ENCODE data around the gene DYRK1A. TPM values are rescaled to one million over a fixed set of nuclear protein-coding genes. Genes with fewer than 3 reads are reported as not detected.
A peak's percentile ranks its signal among the peaks of the same experiment; 100 is the strongest.

DYRK1A gene
- total RNA-seq, 2 experiments from 2014 or later = 51.1 to 76.9 TPM

DNA sequence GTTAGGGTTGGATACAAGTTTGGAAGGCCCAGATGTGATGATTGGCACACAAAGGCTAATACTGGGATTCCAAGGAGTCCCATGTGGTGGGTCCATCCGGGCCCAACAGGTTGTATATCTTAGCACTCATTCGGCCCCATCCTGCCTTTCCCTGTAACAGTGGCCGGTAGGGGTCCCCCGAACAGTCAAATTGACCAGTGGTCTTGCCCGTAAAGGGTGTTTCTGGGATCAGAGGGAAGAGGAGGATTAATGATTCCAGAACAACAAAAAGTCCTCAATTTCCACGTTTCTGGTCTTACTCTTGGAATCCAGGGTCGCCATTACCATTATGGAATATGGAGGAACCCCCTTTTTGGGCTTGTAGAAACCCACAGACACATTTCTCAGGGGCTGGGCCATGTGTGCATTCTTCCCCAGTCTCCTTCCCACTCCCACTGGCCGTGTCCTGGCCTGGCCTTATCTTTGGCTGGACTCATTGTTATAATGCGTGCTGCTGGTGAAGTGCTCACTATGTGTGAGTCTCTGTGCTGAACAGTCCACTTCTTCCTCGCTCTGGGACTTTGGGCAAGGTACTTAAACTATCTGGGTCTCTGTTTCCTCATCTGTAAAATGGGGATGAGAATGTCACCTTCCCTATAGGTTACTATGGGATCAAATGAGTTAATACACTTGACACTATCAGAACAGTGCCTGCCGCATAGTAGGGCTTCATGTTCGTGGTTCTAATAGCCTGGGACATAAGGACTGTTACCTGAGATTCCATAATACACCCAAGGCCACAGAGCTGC, 161.8 kb downstream of the DYRK1A start:
- Mint-ChIP-seq H3K27me3 (peaks cover 11% of the 10 kb centered on the region), H3K9me3 (ENCODE audit: low read depth) (no peaks in the 10 kb centered on the region), H3K27ac (no peak overlapping the region), H3K36me3 (ENCODE audit: low read depth) (no peaks in the 10 kb centered on the region), H3K4me1 (peaks cover 1% of the 10 kb centered on the region), H3K4me3 (no peak overlapping the region)
- no peak for DNase-seq
- intact Hi-C loops (cut with DNase I, micrococcal nuclease) = no loop called here
- no peak for ATAC-seq
- POLR2A ChIA-PET = no interaction called here
- CTCF ChIA-PET = no interaction called here

DNA sequence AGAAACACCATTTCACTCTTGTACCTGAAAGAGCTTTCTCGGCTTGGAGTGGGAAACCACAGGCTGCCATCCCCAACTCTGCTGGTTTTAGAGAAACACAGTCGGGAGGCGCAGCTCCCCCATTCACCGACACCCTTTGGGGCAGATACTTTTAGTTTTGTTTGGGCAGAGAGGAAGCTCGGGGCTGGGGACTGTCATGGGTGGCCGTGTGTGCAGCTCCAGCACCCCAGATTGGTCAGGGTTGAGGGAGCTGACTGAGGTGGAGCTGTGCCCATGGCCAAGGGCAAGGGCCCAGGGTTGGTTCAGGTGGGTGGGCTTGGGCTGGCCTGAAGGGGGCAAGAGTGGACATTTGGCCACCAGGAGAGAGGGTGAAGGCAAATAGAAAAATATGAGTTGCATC, 163.1 kb downstream of the DYRK1A start:
- intact Hi-C loops (cut with DNase I, micrococcal nuclease) = no loop called here
- ChIA-PET CTCF (no interaction called here), POLR2A (no interaction called here)
- Mint-ChIP-seq H3K4me3 (no peak overlapping the region), H3K27ac (no peak overlapping the region), H3K9me3 (ENCODE audit: low read depth) (no peaks in the 10 kb centered on the region), H3K36me3 (ENCODE audit: low read depth) (no peaks in the 10 kb centered on the region), H3K4me1 (peaks cover 3% of the 10 kb centered on the region), H3K27me3 (peaks cover 18% of the 10 kb centered on the region)
- ATAC-seq = no peak
- DNase-seq = no peak

DNA sequence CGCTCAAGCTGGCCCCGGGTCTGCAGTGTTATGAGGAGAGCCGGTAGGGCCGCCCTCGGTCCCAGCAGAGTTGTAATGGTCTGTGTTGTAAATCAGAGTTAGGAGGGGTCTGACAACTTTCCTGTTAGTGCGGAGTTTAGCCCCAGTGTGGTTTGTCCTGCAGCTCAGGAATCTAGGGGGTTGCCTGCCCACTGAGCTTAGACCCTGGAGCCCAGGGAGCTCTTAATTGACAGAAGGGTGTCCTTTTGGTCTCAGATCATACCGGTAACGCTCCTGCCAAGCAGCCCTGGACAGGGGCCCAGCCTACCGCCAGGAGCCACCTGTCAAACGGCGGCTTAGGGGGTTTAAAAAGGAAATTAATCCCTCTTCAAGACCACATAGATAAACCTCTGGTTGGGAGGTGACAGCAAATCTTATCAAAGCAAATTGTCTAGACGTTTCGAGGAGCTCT, 164.4 kb downstream of the DYRK1A start:
- CTCF ChIA-PET = interaction anchor here (0.9 kb wide), 1 partner anchor 38 kb away, joined by 3 read pairs; no protein-coding TSS in a partner anchor
- H3K27ac Mint-ChIP-seq = no peak overlapping the region

DNA sequence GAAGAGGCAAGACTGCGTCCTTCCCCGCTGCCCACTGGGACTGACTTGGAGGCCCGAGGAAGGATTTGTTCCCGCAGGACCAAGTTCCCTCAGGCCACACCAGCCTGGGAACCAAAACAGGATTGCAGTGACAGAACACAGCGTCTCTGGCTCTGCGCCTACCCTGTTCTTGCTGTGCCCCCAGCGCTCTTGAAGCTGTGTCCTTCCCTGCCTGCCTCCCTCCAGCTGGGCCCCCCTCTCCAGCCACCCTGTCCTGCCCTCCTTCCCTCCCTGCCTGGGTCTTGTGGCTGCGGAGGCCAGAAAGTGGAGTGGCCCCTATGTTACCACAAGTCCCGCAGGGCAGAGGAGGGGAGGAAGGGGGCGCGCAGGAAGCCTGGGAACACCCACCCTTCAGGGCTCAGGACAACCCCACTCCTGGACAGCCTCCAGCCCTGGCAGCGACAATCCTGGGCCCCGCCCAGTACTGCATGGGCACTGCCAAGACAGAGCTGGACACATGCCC, 164.9 kb downstream of the DYRK1A start:
- Mint-ChIP-seq H3K4me3 (no peak overlapping the region), H3K36me3 (ENCODE audit: low read depth) (no peaks in the 10 kb centered on the region), H3K27me3 (peaks cover 31% of the 10 kb centered on the region), H3K9me3 (ENCODE audit: low read depth) (peaks cover 3% of the 10 kb centered on the region), H3K4me1 (peaks cover 3% of the 10 kb centered on the region), H3K27ac (no peak overlapping the region)
- ATAC-seq (no peak), DNase-seq (no peak)
- intact Hi-C loops (cut with DNase I, micrococcal nuclease) = no loop called here
- CTCF ChIA-PET = interaction anchor here (0.9 kb wide), 1 partner anchor 37 kb away, joined by 3 read pairs; no protein-coding TSS in a partner anchor
- POLR2A ChIA-PET = no interaction called here

More for the DNA sequence above, 164.4 kb downstream of the DYRK1A start:
- intact Hi-C loops (cut with DNase I, micrococcal nuclease) = no loop called here
- Mint-ChIP-seq H3K36me3 (ENCODE audit: low read depth) (no peaks in the 10 kb centered on the region), H3K27me3 (peaks cover 27% of the 10 kb centered on the region), H3K4me1 (peaks cover 3% of the 10 kb centered on the region), H3K9me3 (ENCODE audit: low read depth) (peaks cover 2% of the 10 kb centered on the region), H3K4me3 (no peak overlapping the region)
- no peak for ATAC-seq
- POLR2A ChIA-PET = no interaction called here
- no peak for DNase-seq

DNA sequence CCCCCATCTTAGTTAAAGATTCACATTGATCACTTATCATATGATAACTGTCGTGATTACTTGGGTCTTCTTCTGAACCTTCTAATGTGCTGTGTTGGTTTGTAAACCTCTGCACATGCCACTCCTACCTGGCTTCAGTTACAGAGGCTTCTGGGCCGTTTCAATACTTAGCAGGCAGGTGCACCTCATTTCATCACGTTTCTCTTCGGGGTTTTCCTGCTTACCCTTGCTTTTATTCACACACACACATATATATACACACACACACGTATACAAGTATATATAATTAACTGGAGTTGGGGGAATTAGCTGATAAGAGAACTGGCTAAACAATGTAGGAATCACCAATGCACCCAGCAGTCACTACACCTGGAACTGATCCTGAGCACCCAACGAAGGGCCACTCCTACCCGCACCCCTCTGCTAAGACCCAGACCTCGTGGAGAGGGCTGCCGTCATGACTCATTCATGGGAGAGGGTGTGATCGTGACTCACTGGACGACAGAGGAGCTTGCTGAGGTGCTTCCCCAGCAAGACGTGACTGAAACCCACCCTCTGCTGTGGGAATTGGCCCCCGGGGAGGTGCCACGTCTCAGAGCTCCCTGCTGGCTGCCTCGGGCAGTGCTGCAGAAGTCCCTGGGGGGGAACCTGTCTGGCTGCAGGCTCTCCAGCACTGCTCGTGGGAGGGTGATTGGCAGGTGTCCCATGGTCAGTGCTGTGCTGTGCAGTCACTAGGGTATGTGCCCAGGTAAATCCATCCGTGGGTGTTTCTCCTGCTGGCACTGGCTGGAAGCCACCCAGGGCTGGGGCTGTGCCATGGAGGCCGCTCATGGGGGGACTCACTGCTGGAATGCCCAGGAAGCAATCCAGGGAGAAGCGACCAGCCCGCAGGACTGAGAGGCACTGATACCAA, 166.6 kb downstream of the DYRK1A start:
- intact Hi-C loops (cut with DNase I, micrococcal nuclease) = no loop called here
- CTCF ChIA-PET = interaction anchor here (1.1 kb wide), 2 partner anchors 110 to 547 kb away, joined by 3 read pairs; no protein-coding TSS in a partner anchor
- peaks cover 3% of the 10 kb centered on the region for H3K4me1 Mint-ChIP-seq
- POLR2A ChIA-PET = no interaction called here
- peaks cover 2% of the 10 kb centered on the region for H3K36me3 Mint-ChIP-seq (ENCODE audit: low read depth)
- DNase-seq (peak; percentile 60), ATAC-seq (peak; percentile 89)
- no peak overlapping the region for H3K4me3 Mint-ChIP-seq
- peaks cover 39% of the 10 kb centered on the region for H3K27me3 Mint-ChIP-seq
- H3K27ac Mint-ChIP-seq = no peak overlapping the region
- peaks cover 8% of the 10 kb centered on the region for H3K9me3 Mint-ChIP-seq (ENCODE audit: low read depth)

DNA sequence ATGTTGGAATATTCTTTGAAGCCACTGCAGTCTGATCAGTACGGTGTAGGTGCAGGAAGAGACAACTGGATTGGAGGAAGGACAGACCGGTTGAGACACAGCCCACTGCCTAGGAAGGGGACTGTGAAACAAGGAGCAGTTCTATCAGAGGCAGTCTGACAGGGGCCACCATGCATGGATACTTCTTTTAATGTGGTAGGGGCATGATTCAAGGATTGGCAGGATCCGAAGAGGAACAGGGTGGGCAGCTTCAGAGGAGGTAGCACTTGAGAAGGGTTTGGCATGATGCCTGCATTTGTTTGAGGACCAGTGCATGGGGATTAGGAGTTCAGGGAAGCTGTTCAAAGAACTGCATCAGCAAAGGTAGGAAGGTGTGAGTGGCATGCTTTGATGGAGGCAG, 167.9 kb downstream of the DYRK1A start:
- ChIA-PET POLR2A (no interaction called here), CTCF (no interaction called here)
- intact Hi-C loops (cut with DNase I, micrococcal nuclease) = no loop called here
- ATAC-seq (no peak), DNase-seq (no peak)
- Mint-ChIP-seq H3K9me3 (ENCODE audit: low read depth) (peaks cover 11% of the 10 kb centered on the region), H3K36me3 (ENCODE audit: low read depth) (peaks cover 2% of the 10 kb centered on the region), H3K4me3 (no peak overlapping the region), H3K4me1 (peaks cover 3% of the 10 kb centered on the region), H3K27me3 (peaks cover 43% of the 10 kb centered on the region), H3K27ac (no peak overlapping the region)

DNA sequence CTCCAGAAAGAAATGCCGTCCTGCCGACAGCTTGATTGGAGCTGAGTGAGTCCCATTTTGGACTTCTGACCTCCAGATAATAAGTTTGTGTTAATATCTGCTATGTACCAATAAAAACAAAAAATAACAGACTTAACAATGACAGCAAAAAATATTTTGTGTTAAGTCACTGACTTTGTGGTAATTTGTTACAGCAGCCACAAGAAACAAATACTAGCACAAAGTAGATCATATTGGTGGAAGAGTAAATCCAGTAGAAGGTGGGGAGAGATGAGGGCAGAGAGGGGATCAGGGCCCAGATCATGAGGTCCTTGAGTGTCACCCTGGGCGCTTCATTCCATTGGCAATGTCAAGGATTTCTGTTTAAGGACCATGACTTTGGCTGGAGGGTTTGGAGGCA, 168.6 kb downstream of the DYRK1A start:
- ChIA-PET POLR2A (no interaction called here), CTCF (no interaction called here)
- no peak overlapping the region for H3K4me3 Mint-ChIP-seq
- peaks cover 43% of the 10 kb centered on the region for H3K27me3 Mint-ChIP-seq
- peaks cover 3% of the 10 kb centered on the region for H3K4me1 Mint-ChIP-seq
- ATAC-seq (no peak), DNase-seq (no peak)
- H3K27ac Mint-ChIP-seq = no peak overlapping the region
- H3K9me3 Mint-ChIP-seq (ENCODE audit: low read depth) = peaks cover 11% of the 10 kb centered on the region
- peaks cover 2% of the 10 kb centered on the region for H3K36me3 Mint-ChIP-seq (ENCODE audit: low read depth)
- intact Hi-C loops (cut with DNase I, micrococcal nuclease) = no loop called here

DNA sequence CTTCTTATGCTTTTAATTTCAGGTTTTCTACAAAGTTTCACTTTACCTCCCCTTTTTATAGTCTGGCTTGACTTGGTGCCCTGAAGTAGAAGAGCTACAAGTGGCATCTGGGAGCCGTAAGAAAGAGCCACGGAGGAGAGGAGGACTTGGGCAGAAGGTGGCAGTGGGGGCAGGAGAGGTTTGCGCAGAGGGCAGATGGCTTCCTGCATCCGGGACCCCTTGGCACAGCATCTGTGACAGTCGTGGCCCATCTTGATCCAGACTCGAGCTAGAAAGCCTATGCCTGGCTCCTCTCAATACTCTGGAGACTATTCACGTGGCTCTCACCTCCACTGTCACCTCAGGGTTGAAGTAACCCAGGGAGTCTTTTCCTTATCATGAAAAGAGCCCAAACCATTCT, 169.1 kb downstream of the DYRK1A start:
- Mint-ChIP-seq H3K27me3 (peaks cover 41% of the 10 kb centered on the region), H3K4me1 (peaks cover 3% of the 10 kb centered on the region), H3K9me3 (ENCODE audit: low read depth) (peaks cover 11% of the 10 kb centered on the region), H3K36me3 (ENCODE audit: low read depth) (peaks cover 2% of the 10 kb centered on the region), H3K27ac (no peak overlapping the region), H3K4me3 (no peak overlapping the region)
- no peak for DNase-seq
- ChIA-PET CTCF (no interaction called here), POLR2A (no interaction called here)
- intact Hi-C loops (cut with DNase I, micrococcal nuclease) = no loop called here
- no peak for ATAC-seq

DNA sequence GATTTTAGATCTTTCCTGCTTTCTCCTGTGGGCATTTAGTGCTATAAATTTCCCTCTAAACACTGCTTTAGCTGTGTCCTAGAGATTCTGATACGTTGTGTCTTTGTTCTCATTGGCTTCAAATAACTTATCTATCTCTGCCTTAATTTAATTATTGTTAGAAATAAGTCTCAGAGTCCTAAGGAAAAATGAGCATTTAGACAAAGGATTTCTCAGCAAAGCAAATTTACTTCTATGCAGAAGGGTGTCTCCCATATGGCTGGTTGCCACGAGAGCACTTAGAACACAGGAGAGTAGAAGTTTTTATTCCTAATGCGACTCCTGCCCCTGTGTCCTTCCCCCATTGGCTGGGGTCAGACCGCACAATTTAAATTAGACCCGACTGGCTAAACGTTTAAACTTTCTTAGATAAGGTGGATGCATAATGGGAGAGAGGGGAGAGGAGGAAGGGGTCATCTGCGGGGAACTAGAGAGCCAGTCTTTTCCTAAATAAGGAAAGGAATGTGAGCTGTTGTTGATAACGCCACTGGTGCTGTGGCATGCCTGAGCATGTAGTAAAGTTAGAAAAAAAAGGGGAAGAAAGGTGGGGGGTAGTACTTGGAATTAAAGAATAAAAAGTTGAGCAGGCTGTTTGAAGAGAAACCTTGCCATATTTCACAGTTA, 170.2 kb downstream of the DYRK1A start:
- H3K9me3 Mint-ChIP-seq (ENCODE audit: low read depth) = peaks cover 11% of the 10 kb centered on the region
- ChIA-PET POLR2A (no interaction called here), CTCF (no interaction called here)
- peaks cover 2% of the 10 kb centered on the region for H3K36me3 Mint-ChIP-seq (ENCODE audit: low read depth)
- intact Hi-C loops (cut with DNase I, micrococcal nuclease) = no loop called here
- peaks cover 41% of the 10 kb centered on the region for H3K27me3 Mint-ChIP-seq
- H3K4me1 Mint-ChIP-seq = peaks cover 3% of the 10 kb centered on the region
- no peak overlapping the region for H3K27ac Mint-ChIP-seq
- DNase-seq = no peak
- H3K4me3 Mint-ChIP-seq = no peak overlapping the region
- no peak for ATAC-seq

DNA sequence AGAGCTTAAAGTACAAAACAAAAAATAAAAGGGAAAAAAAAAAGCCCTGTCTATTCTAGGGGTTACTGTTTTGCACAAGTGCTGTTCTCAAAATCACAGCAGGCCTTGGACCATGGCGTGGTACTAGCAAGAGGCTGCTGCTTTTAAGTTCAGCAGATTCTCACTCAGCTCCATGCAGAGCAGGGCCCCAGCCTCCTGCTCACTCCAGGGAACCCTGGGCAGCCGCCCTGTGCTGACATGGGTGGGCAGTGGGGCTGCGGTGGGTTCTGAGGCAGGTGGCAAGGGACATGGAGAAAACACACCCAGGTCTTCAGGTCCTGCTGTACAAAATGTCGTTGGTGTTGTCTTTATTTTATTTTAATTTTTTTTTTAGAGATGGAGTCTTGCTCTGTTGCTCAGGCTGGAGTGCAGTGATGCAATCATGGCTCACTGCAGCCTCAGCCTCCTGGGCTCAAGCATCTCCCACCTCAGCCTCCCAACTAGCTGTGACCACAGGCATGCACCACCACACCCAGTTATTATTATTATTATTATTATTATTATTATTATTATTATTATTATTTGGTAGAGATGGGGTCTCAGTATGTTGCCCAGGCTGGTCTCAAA, 170.9 kb downstream of the DYRK1A start:
- Mint-ChIP-seq H3K36me3 (ENCODE audit: low read depth) (peaks cover 2% of the 10 kb centered on the region), H3K4me1 (peaks cover 3% of the 10 kb centered on the region), H3K9me3 (ENCODE audit: low read depth) (peaks cover 11% of the 10 kb centered on the region), H3K4me3 (no peak overlapping the region), H3K27me3 (peaks cover 36% of the 10 kb centered on the region), H3K27ac (no peak overlapping the region)
- intact Hi-C loops (cut with DNase I, micrococcal nuclease) = no loop called here
- CTCF ChIA-PET = no interaction called here
- POLR2A ChIA-PET = interaction anchor here (0.6 to 0.7 kb wide), 2 partner anchors 178 to 375 kb away, joined by 3 read pairs; no protein-coding TSS in a partner anchor
- DNase-seq (no peak), ATAC-seq (no peak)

DNA sequence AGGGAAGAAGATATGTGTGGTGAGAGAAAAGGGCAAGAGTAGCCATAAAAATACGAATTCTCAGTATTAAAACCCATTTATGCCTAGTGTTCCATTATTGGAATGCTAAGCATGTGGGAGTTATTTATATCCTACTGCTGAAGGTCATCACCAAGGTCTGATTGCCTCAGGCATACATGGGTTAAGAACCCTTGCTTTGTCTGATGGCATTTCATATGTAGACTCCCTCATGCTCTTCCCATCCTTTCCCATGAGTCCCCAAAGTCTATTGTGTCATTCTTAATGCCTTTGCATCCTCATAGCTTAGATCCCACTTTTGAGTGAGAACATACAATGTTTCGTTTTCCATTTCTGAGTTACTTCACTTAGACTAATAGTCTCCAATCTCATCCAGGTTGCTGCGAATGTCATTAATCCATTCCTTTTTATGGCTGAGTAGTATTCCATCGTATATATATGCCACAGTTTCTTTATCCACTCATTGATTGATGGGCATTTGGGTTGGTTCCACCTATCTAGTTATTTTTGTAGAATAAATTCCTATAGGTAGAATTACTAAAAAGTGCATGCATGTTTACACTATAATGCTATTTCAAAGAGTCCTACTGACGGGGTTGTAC, 172.5 kb downstream of the DYRK1A start:
- peaks cover 2% of the 10 kb centered on the region for H3K36me3 Mint-ChIP-seq (ENCODE audit: low read depth)
- ATAC-seq = no peak
- H3K4me3 Mint-ChIP-seq = no peak overlapping the region
- H3K27ac Mint-ChIP-seq = no peak overlapping the region
- POLR2A ChIA-PET = no interaction called here
- intact Hi-C loops (cut with DNase I, micrococcal nuclease) = no loop called here
- peaks cover 34% of the 10 kb centered on the region for H3K27me3 Mint-ChIP-seq
- CTCF ChIA-PET = no interaction called here
- DNase-seq = no peak
- no peaks in the 10 kb centered on the region for H3K4me1 Mint-ChIP-seq
- H3K9me3 Mint-ChIP-seq (ENCODE audit: low read depth) = peaks cover 14% of the 10 kb centered on the region

All from activated CD4-positive, alpha-beta T cell treated with anti-CD3 and anti-CD28 coated beads for 36 hours (primary cell).